Naive thymus-derived CD4-positive, alpha-beta T cell (primary cell): ENCODE measurements around the gene HCN1. TPM values are rescaled to one million over a fixed set of nuclear protein-coding genes. Genes with fewer than 3 reads are reported as not detected.

Experiments used
- ATAC-seq: fragments of 150-1000 bp; cut with Tn5 transposase; 2 replicates; pipeline ENCODE4 v1.10.0; 2021; ENCODE audit warnings: mild to moderate bottlenecking, moderate library complexity
- CTCF ChIA-PET: fragments of 350-600 bp; sonication (Branson Sonifier 250); formaldehyde crosslinking; loops from one replicate; lab custom pipeline; 2021; ENCODE audit warnings: antibody characterized with exemption; lab: Charles Lee
- POLR2A ChIA-PET: fragments of 350-600 bp; sonication (Branson Sonifier 250); formaldehyde crosslinking; loops from one replicate; lab custom pipeline; 2021; ENCODE audit warnings: antibody characterized with exemption, inconsistent platforms; lab: Charles Lee
- DNase-seq, 9 donors: peaks; one replicate each; pipeline versions ENCODE4 v3.0.0 to v3.0.0-alpha.2; 2020 to 2022; ENCODE audit warnings: mixed read lengths in 1 of 9
- H3K27ac ChIP-seq: one replicate; pipeline ENCODE4 v1.7.0; 2013; ENCODE audit warnings: mild to moderate bottlenecking, low read depth, low read length, moderate library complexity
- H3K27me3 ChIP-seq, 2 donors: one replicate each; pipeline ENCODE4 v1.7.0; 2013; ENCODE audit warnings: low read length in 2 of 2, mild to moderate bottlenecking in 2 of 2, moderate library complexity in 2 of 2; ENCODE audit not compliant: control insufficient read depth in 2 of 2, insufficient read depth in 2 of 2
- H3K36me3 ChIP-seq, 3 experiments: 1 replicate in 2 of 3; 2 replicates in 1 of 3; pipeline ENCODE4 v1.7.0; 2013; ENCODE audit warnings: low read length in 3 of 3, mild to moderate bottlenecking in 3 of 3, moderate library complexity in 1 of 3; ENCODE audit not compliant: insufficient read depth in 3 of 3, control insufficient read depth in 2 of 3
- H3K4me1 ChIP-seq, 2 donors: one replicate each; pipeline ENCODE4 v1.7.0; 2013; ENCODE audit warnings: low read length in 2 of 2, mild to moderate bottlenecking in 2 of 2, moderate library complexity in 1 of 2; ENCODE audit not compliant: control insufficient read depth in 2 of 2, insufficient read depth in 2 of 2
- H3K4me3 ChIP-seq: 2 replicates; pipeline ENCODE4 v1.7.0; 2013; ENCODE audit warnings: mild to moderate bottlenecking, low read length
- H3K9me3 ChIP-seq, 3 experiments: 1 replicate in 2 of 3; 2 replicates in 1 of 3; pipeline ENCODE4 v1.7.0; 2013; ENCODE audit warnings: low read length in 3 of 3; ENCODE audit not compliant: control insufficient read depth in 2 of 3
- H3K27ac Mint-ChIP-seq, 9 donors: one replicate each; pipeline ENCODE4 v1.8.0; 2020 to 2022; ENCODE audit warnings: mixed read lengths in 9 of 9, mild to moderate bottlenecking in 8 of 9, moderate library complexity in 5 of 9, inconsistent platforms in 2 of 9
- H3K27me3 Mint-ChIP-seq, 5 donors: one replicate each; pipeline ENCODE4 v1.8.0; 2021 to 2022; ENCODE audit warnings: mixed read lengths in 5 of 5, mild to moderate bottlenecking in 1 of 5
- H3K36me3 Mint-ChIP-seq, 5 donors: one replicate each; pipeline ENCODE4 v1.8.0; 2020 to 2022; ENCODE audit warnings: mixed read lengths in 5 of 5, mild to moderate bottlenecking in 3 of 5, inconsistent platforms in 1 of 5
- H3K4me1 Mint-ChIP-seq, 7 donors: one replicate each; pipeline ENCODE4 v1.8.0; 2020 to 2022; ENCODE audit warnings: mixed read lengths in 7 of 7, mild to moderate bottlenecking in 3 of 7, inconsistent platforms in 1 of 7
- H3K4me3 Mint-ChIP-seq, 10 donors: one replicate each; pipeline ENCODE4 v1.8.0; 2020 to 2022; ENCODE audit warnings: mild to moderate bottlenecking in 10 of 10, mixed read lengths in 10 of 10, moderate library complexity in 6 of 10, inconsistent platforms in 2 of 10
- H3K9me3 Mint-ChIP-seq, 11 donors: one replicate each; pipeline ENCODE4 v1.8.0; 2020 to 2022; ENCODE audit warnings: mixed read lengths in 11 of 11, mild to moderate bottlenecking in 4 of 11, inconsistent platforms in 1 of 11, moderate library complexity in 1 of 11
- intact Hi-C, 2 donors: fragments of 100-400 bp; cut with micrococcal nuclease; formaldehyde crosslinking; loops; one replicate each; pipeline ENCODE4 v1.15.1; 2023
- polyA plus RNA-seq, 2 donors: library from polyadenylated mRNA; unstranded; fragments of 300-500 nt; fragmentation: Illumina TruSeq; gene quantifications; one replicate each; pipeline ENCODE4 v1.2.3, GENCODE V29; 2021
- total RNA-seq, 6 experiments: library from RNA in 5 of 6; stranded (reverse) in 5 of 6; gene quantifications; 1 replicate in 5 of 6; 2 replicates in 1 of 6; pipeline ENCODE4 v1.2.3 and lab custom pipeline; 2021 to 2026

Gene HCN1
- total and polyA plus RNA-seq, 7 experiments from 2014 or later: not detected

DNA sequence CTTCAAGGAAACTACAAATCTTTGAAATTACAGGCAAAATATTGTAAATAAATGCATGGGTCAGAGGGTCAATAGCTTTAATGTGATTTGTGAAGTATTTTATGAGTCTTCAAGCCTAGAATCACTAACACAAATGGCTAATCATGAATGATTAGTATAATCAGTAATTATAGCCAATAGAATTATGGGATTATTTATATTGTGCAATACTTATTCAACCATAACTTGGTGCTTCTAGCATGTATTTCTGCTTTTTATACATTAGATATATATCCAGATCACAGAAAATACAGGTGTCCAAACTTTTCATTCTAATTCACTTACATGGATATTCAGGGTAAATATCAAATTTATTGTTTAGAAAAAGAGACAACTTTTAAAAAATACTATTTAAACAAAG is 12.1 kb downstream of the HCN1 start:
- no peaks in the 10 kb centered on the region for H3K9me3 ChIP-seq
- H3K36me3 ChIP-seq: no peaks in the 10 kb centered on the region
- H3K4me1 ChIP-seq: no peaks in the 10 kb centered on the region
- Mint-ChIP-seq H3K27ac (no peak overlapping the region), H3K4me1 (no peaks in the 10 kb centered on the region), H3K27me3 (no peaks in the 10 kb centered on the region), H3K4me3 (no peak overlapping the region), H3K36me3 (no peaks in the 10 kb centered on the region), H3K9me3 (peaks cover 0 to 12% (median 3%) of the 10 kb centered on the region in 11 donors)
- ChIA-PET CTCF (no interaction called here), POLR2A (no interaction called here)
- DNase-seq (no peak), ATAC-seq (no peak)
- H3K27me3 ChIP-seq: no peaks in the 10 kb centered on the region
- no peak overlapping the region for H3K27ac ChIP-seq
- intact Hi-C loops: no loop called here
- H3K4me3 ChIP-seq: no peak overlapping the region

- H3K27ac Mint-ChIP-seq: no peak overlapping the region
- no peaks in the 10 kb centered on the region for H3K27me3 ChIP-seq
- ChIA-PET POLR2A (no interaction called here), CTCF (no interaction called here)
- H3K9me3 Mint-ChIP-seq: peaks cover 0 to 9% (median 3%) of the 10 kb centered on the region in 11 donors
- intact Hi-C loops: no loop called here
- no peaks in the 10 kb centered on the region for H3K4me1 Mint-ChIP-seq
- DNase-seq (no peak), ATAC-seq (no peak)
- no peak overlapping the region for H3K4me3 Mint-ChIP-seq
- no peak overlapping the region for H3K27ac ChIP-seq
- H3K36me3 ChIP-seq: no peaks in the 10 kb centered on the region
- no peaks in the 10 kb centered on the region for H3K36me3 Mint-ChIP-seq
- H3K4me1 ChIP-seq: no peaks in the 10 kb centered on the region
- H3K27me3 Mint-ChIP-seq: no peaks in the 10 kb centered on the region
- no peaks in the 10 kb centered on the region for H3K9me3 ChIP-seq
- no peak overlapping the region for H3K4me3 ChIP-seq
Measured at GRCh38 chr5:45680950-45681349, 15.2 kb downstream of the HCN1 start.

DNA sequence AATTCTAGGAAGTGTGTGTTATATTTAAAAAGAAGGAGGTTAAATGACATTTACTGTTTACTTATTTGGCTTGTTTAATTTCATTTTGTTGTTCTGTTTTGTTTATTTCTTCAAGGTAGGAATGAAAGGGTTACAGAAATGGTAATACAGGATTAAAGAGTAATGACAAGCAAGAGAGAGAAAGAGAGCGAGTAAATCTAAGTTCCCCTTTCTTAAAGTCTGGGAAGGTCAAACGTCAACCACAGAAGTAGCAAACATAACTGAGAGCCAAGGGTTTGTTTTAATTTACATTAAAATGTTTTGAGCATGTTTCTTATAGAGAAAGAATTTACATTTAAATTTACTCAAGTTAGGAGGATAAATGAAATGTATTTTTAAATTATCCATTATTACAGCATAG is 18.7 kb downstream of the HCN1 start:
- no peaks in the 10 kb centered on the region for H3K27me3 ChIP-seq
- Mint-ChIP-seq H3K9me3 (peaks cover 0 to 11% (median 5%) of the 10 kb centered on the region in 11 donors), H3K4me3 (no peak overlapping the region), H3K27ac (no peak overlapping the region), H3K36me3 (no peaks in the 10 kb centered on the region), H3K27me3 (no peaks in the 10 kb centered on the region), H3K4me1 (no peaks in the 10 kb centered on the region)
- CTCF ChIA-PET: no interaction called here
- POLR2A ChIA-PET: no interaction called here
- no peaks in the 10 kb centered on the region for H3K4me1 ChIP-seq
- intact Hi-C loops: no loop called here
- H3K9me3 ChIP-seq: no peaks in the 10 kb centered on the region
- no peak for ATAC-seq
- H3K4me3 ChIP-seq: no peak overlapping the region
- no peak overlapping the region for H3K27ac ChIP-seq
- DNase-seq: no peak
- H3K36me3 ChIP-seq: no peaks in the 10 kb centered on the region

DNA sequence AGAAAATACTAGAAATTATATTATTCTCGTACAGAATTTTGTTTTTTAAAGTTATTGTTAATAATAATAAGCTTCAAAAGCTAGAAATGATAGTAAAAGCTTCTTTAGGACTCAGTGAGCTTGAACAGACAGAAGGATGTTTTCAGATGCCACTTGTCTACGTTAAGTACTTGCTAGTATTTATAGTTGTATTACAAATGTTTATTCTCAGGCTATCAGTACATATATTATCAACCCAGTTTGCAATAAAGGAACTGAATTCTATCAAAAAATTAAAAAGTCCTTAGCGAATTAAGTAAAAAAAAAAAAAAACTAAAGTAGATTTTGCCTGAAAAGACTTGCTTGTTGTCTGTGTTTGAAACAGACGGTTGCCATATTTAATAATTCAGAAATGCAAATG is 23.9 kb downstream of the HCN1 start:
- Histone ChIP-seq H3K27me3 (no peaks in the 10 kb centered on the region), H3K4me3 (no peak overlapping the region), H3K9me3 (no peaks in the 10 kb centered on the region), H3K4me1 (no peaks in the 10 kb centered on the region), H3K36me3 (no peaks in the 10 kb centered on the region), H3K27ac (no peak overlapping the region)
- DNase-seq (no peak), ATAC-seq (no peak)
- Mint-ChIP-seq H3K4me3 (no peak overlapping the region), H3K4me1 (no peaks in the 10 kb centered on the region), H3K27ac (no peak overlapping the region), H3K27me3 (no peaks in the 10 kb centered on the region), H3K36me3 (no peaks in the 10 kb centered on the region), H3K9me3 (peaks cover 2 to 18% (median 12%) of the 10 kb centered on the region in 11 donors)
- POLR2A ChIA-PET: no interaction called here
- CTCF ChIA-PET: no interaction called here
- intact Hi-C loops: no loop called here

GRCh38 chr5:45648744-45649143 is 47.4 kb downstream of the HCN1 start:
- POLR2A ChIA-PET: no interaction called here
- ATAC-seq: no peak

GRCh38 chr5:45643056-45643455 is 53.1 kb downstream of the HCN1 start:
- H3K9me3 ChIP-seq: no peaks in the 10 kb centered on the region
- H3K9me3 Mint-ChIP-seq: peaks cover 0 to 10% (median 5%) of the 10 kb centered on the region in 11 donors
- ATAC-seq (no peak), DNase-seq (no peak)
- H3K27me3 ChIP-seq: no peaks in the 10 kb centered on the region
- no peak overlapping the region for H3K4me3 ChIP-seq
- no peaks in the 10 kb centered on the region for H3K36me3 Mint-ChIP-seq
- no peaks in the 10 kb centered on the region for H3K27me3 Mint-ChIP-seq
- ChIA-PET POLR2A (no interaction called here), CTCF (no interaction called here)
- no peak overlapping the region for H3K27ac ChIP-seq
- no peaks in the 10 kb centered on the region for H3K36me3 ChIP-seq
- H3K4me3 Mint-ChIP-seq: no peak overlapping the region
- H3K4me1 ChIP-seq: no peaks in the 10 kb centered on the region
- H3K4me1 Mint-ChIP-seq: no peaks in the 10 kb centered on the region
- H3K27ac Mint-ChIP-seq: no peak overlapping the region
- intact Hi-C loops: no loop called here

More at GRCh38 chr5:45648744-45649143, 47.4 kb downstream of the HCN1 start:
- H3K27ac ChIP-seq: no peak overlapping the region
- H3K4me3 Mint-ChIP-seq: no peak overlapping the region
- intact Hi-C loops: no loop called here
- H3K27me3 Mint-ChIP-seq: no peaks in the 10 kb centered on the region
- H3K4me3 ChIP-seq: no peak overlapping the region
- peaks cover 0 to 30% (median 9%) of the 10 kb centered on the region in 11 donors for H3K9me3 Mint-ChIP-seq
- H3K4me1 Mint-ChIP-seq: no peaks in the 10 kb centered on the region
- no peaks in the 10 kb centered on the region for H3K36me3 Mint-ChIP-seq
- no peaks in the 10 kb centered on the region for H3K4me1 ChIP-seq
- no peaks in the 10 kb centered on the region for H3K27me3 ChIP-seq
- no peaks in the 10 kb centered on the region for H3K9me3 ChIP-seq
- CTCF ChIA-PET: interaction anchor here (0.6 kb wide), 1 partner anchor 256 kb away, joined by 4 read pairs; no protein-coding TSS in a partner anchor
- no peaks in the 10 kb centered on the region for H3K36me3 ChIP-seq
- DNase-seq: no peak
- H3K27ac Mint-ChIP-seq: no peak overlapping the region

- Mint-ChIP-seq H3K4me1 (no peaks in the 10 kb centered on the region), H3K27ac (no peak overlapping the region), H3K9me3 (peaks cover 0 to 12% (median 6%) of the 10 kb centered on the region in 11 donors), H3K27me3 (no peaks in the 10 kb centered on the region), H3K36me3 (peaks cover 0 to 5% (median 0%) of the 10 kb centered on the region in 5 donors), H3K4me3 (no peak overlapping the region)
- intact Hi-C loops: no loop called here
- Histone ChIP-seq H3K4me1 (no peaks in the 10 kb centered on the region), H3K27me3 (no peaks in the 10 kb centered on the region), H3K4me3 (no peak overlapping the region), H3K9me3 (no peaks in the 10 kb centered on the region), H3K36me3 (no peaks in the 10 kb centered on the region), H3K27ac (no peak overlapping the region)
- CTCF ChIA-PET: no interaction called here
- POLR2A ChIA-PET: no interaction called here
- no peak for ATAC-seq
- DNase-seq: no peak
Measured at GRCh38 chr5:45642370-45642769, 53.8 kb downstream of the HCN1 start.
